K562 (cell line): ENCODE results near the gene FOXJ1. TPM values are rescaled to one million over a fixed set of nuclear protein-coding genes. Genes with fewer than 3 reads are reported as not detected.

Experiments
- BACH1 ChIP-seq: fragments of 200-800 bp; sonication (Bioruptor generic); IDR thresholded peaks from 2 replicates; pipeline ENCODE4 v1.6.1; 2016; ENCODE audit warnings: missing genetic modification characterization, missing compliant biosample characterization
- CREB1 ChIP-seq, 2 experiments: sonication (generic) in 1 of 2; formaldehyde crosslinking in 1 of 2; IDR thresholded peaks; 2 replicates each; pipeline versions ENCODE4 v1.6.1 to v1.8.0; 2012 to 2022; ENCODE audit warnings: inconsistent platforms in 1 of 2, mild to moderate bottlenecking in 1 of 2, missing genetic modification reagents in 1 of 2, moderate library complexity in 1 of 2
- CTBP1 ChIP-seq: fragments of 450-650 bp; IDR thresholded peaks from 2 replicates; pipeline ENCODE4 v1.6.1; 2016; ENCODE audit warnings: borderline replicate concordance
- FOXP4 ChIP-seq: sonication (generic); formaldehyde crosslinking; IDR thresholded peaks from 2 replicates; pipeline ENCODE4 v1.8.0; 2022; ENCODE audit warnings: mild to moderate bottlenecking, missing genetic modification reagents, borderline replicate concordance
- GTF2F1 ChIP-seq: IDR thresholded peaks from 2 replicates; pipeline ENCODE4 v1.6.1; 2011; ENCODE audit warnings: low read depth, low read length, improper control_type of control experiment
- HMGXB4 ChIP-seq: sonication (generic); formaldehyde crosslinking; IDR thresholded peaks from 2 replicates; pipeline ENCODE4 v1.8.1; 2023; ENCODE audit warnings: mild to moderate bottlenecking, missing genetic modification reagents
- MEF2A ChIP-seq: IDR thresholded peaks from 2 replicates; pipeline ENCODE4 v1.6.1; 2011; ENCODE audit warnings: low read depth, mild to moderate bottlenecking, low read length, moderate library complexity; ENCODE audit not compliant: control insufficient read depth
- MTA3 ChIP-seq: fragments of 450-650 bp; formaldehyde crosslinking; IDR thresholded peaks from 2 replicates; pipeline ENCODE4 v1.6.1; 2017; ENCODE audit warnings: mild to moderate bottlenecking, borderline replicate concordance
- MYNN ChIP-seq, 2 experiments: sonication (generic); formaldehyde crosslinking in 1 of 2; IDR thresholded peaks; 2 replicates each; pipeline versions ENCODE4 v1.5.0 to v1.6.1; 2016 to 2020; ENCODE audit warnings: antibody characterized with exemption in 1 of 2, missing genetic modification reagents in 1 of 2
- NFRKB ChIP-seq: fragments of 450-650 bp; IDR thresholded peaks from 2 replicates; pipeline ENCODE4 v1.6.1; 2016; ENCODE audit warnings: low read depth
- POLR2B ChIP-seq: fragments of 450-650 bp; IDR thresholded peaks from 2 replicates; pipeline ENCODE4 v1.6.1; 2018; ENCODE audit warnings: low read depth; ENCODE audit not compliant: partially characterized antibody
- RAD21 ChIP-seq, 2 experiments: fragments of 250-450 bp in 1 of 2; fragments of 450-650 bp in 1 of 2; sonication (Bioruptor Pico) in 1 of 2; formaldehyde crosslinking in 1 of 2; IDR thresholded peaks in 1 of 2; conservative IDR thresholded peaks in 1 of 2; 2 replicates each; pipeline versions ENCODE4 v1.4.0 to v1.8.0; 2020 to 2022; ENCODE audit warnings: mild to moderate bottlenecking in 2 of 2, moderate library complexity in 1 of 2
- SMARCA4 ChIP-seq: fragments of 450-650 bp; IDR thresholded peaks from 2 replicates; pipeline ENCODE4 v1.6.1; 2016
- SNIP1 ChIP-seq: fragments of 450-650 bp; IDR thresholded peaks from 2 replicates; pipeline ENCODE4 v1.7.1; 2017; ENCODE audit warnings: low read depth, mild to moderate bottlenecking
- SPI1 ChIP-seq: IDR thresholded peaks from 2 replicates; pipeline ENCODE4 v1.6.1; 2011; ENCODE audit warnings: low read depth, low read length, control low read depth, borderline replicate concordance
- TFAP4 ChIP-seq: sonication (generic); formaldehyde crosslinking; IDR thresholded peaks from 2 replicates; pipeline ENCODE4 v1.8.0; 2022; ENCODE audit warnings: missing genetic modification reagents, mild to moderate bottlenecking, moderate library complexity, borderline replicate concordance
- TRIM28 ChIP-seq: fragments of 450-650 bp; IDR thresholded peaks from 2 replicates; pipeline ENCODE4 v1.6.1; 2017
- YY1 ChIP-seq, 3 experiments: IDR thresholded peaks; 2 replicates each; pipeline ENCODE4 v1.6.1; 2011; ENCODE audit warnings: low read length in 2 of 3, mild to moderate bottlenecking in 2 of 3, moderate library complexity in 2 of 3, borderline replicate concordance in 1 of 3, control low read depth in 1 of 3, low read depth in 1 of 3; ENCODE audit not compliant: insufficient read depth in 3 of 3, insufficient replicate concordance in 2 of 3, control insufficient read depth in 1 of 3, insufficient read length in 1 of 3; ENCODE audit errors: extremely low read depth in 1 of 3
- ZNF740 ChIP-seq, 3 experiments: fragments of 200-800 bp in 1 of 3; sonication (Bioruptor generic) in 1 of 3; sonication (generic) in 1 of 3; formaldehyde crosslinking in 1 of 3; IDR thresholded peaks; 2 replicates each; pipeline versions ENCODE4 v1.6.1 to v1.8.0; 2016 to 2022; ENCODE audit warnings: mild to moderate bottlenecking in 2 of 3, missing compliant biosample characterization in 2 of 3, missing genetic modification characterization in 2 of 3, missing genetic modification reagents in 1 of 3
- polyA plus RNA-seq, 8 experiments: library from polyadenylated mRNA; depleted of rRNA in 4 of 8; stranded (reverse) in 5 of 8; unstranded in 3 of 8; fragments of >200 nt; fragmentation: Nextera tagmentation in 2 of 8; fragmentation: Illumina TruSeq in 1 of 8; extraction: Ambion mirVana in 2 of 8; extraction: Trizol in 1 of 8; gene quantifications; 2 replicates each; pipeline versions ENCODE4 v1.2.1 to v1.2.3, GENCODE V29; 2011 to 2014; ENCODE audit warnings: inconsistent platforms in 1 of 8, missing spikeins in 1 of 8
- total RNA-seq, 7 experiments: library from RNA; depleted of rRNA in 6 of 7; stranded (reverse); fragments of >200 nt in 6 of 7; fragmentation: Illumina TruSeq in 2 of 7; extraction: Trizol in 2 of 7; gene quantifications; 2 replicates each; pipeline versions ENCODE4 v1.2.1 to v1.2.3, GENCODE V29; 2011 to 2021; ENCODE audit warnings: low replicate concordance in 1 of 7

The FOXJ1 gene
- total and polyA plus RNA-seq, 9 of the 15 experiments (the other 6 are each of a cell fraction or from before 2014, with no cell fraction given): 0.07 TPM; not detected in 8

- TF ChIP-seq MYNN (IDR thresholded peaks at IDR 0.05) (no peak), MYNN (CRISPR knock-in tag; IDR thresholded peaks at IDR 0.05) (no peak), RAD21 (CRISPR knock-in tag; conservative IDR thresholded peaks at IDR 0.05 in 1 of 2, IDR thresholded peaks at IDR 0.05 in 1 of 2) (no peak), CTBP1 (0 out of 2 replicates have a peak, but pooled peaks have one; percentile 28), TFAP4 (0 out of 2 replicates have a peak, but pooled peaks have one; percentile 42), BACH1 (tag) (no peak), POLR2B (peak; percentile 84), CREB1 (IDR thresholded peaks at IDR 0.05) (peak; percentile 28; the same call in 1 of the 2 replicates), CREB1 (CRISPR knock-in tag; IDR thresholded peaks at IDR 0.05) (no peak), NFRKB (peak; percentile 77), MTA3 (peak; percentile 65; the same call in 1 of the 2 replicates), ZNF740 (CRISPR knock-in tag; IDR thresholded peaks at IDR 0.05) (0 out of 2 replicates have a peak, but pooled peaks have one; percentile 33), ZNF740 (tag; IDR thresholded peaks at IDR 0.05) (no peak), HMGXB4 (CRISPR knock-in tag) (0 out of 2 replicates have a peak, but pooled peaks have one; percentile 67), FOXP4 (CRISPR knock-in tag) (no peak), SNIP1 (no peak), GTF2F1 (no peak), YY1 (IDR thresholded peaks at IDR 0.05; ENCODE audit: borderline replicate concordance in 1 of 3, control insufficient read depth in 1 of 3, extremely low read depth in 1 of 3, insufficient read depth in 3 of 3, insufficient read length in 1 of 3, insufficient replicate concordance in 2 of 3, low read depth in 1 of 3, low read length in 2 of 3) (peak; percentile 88 to 98 (median 96)), SPI1 (peak; percentile 96), MEF2A (no peak), SMARCA4 (no peak), TRIM28 (no peak)
These were observed 37.5 kb downstream of the FOXJ1 start, which contains the start of gene EXOC7 (continued) for GRCh38 chr17:76103274-76104139.
